Right lobe of liver (tissue), 6 donors: ENCODE measurements around the gene DPY19L3. TPM values are rescaled to one million over a fixed set of nuclear protein-coding genes. Genes with fewer than 3 reads are reported as not detected.
A peak's percentile ranks its signal among the peaks of the same experiment; 100 is the strongest.

Source experiments
- ATAC-seq, 4 donors: fragments of 200-7000 bp; cut with Tn5 transposase; one replicate each; pipeline ENCODE4 v1.9.1; 2020; ENCODE audit warnings: mild to moderate bottlenecking in 4 of 4, moderate library complexity in 4 of 4
- DNase-seq, 3 donors: peaks; one replicate each; pipeline ENCODE4 v3.0.0-alpha.2; 2020
- H3K27ac ChIP-seq, 3 donors: fragments of 200-600 bp; one replicate each; pipeline ENCODE4 v1.8.0; 2022
- H3K27me3 ChIP-seq, 2 donors: fragments of 200-600 bp; one replicate each; pipeline ENCODE4 v1.8.0; 2022
- H3K36me3 ChIP-seq, 4 donors: fragments of 200-600 bp; sonication (generic) in 1 of 4; one replicate each; pipeline versions ENCODE4 v1.5.1 to v1.8.0; 2017 to 2022; ENCODE audit warnings: control low read depth in 1 of 4
- H3K4me1 ChIP-seq, 4 donors: fragments of 200-600 bp; sonication (generic) in 1 of 4; one replicate each; pipeline versions ENCODE4 v1.5.1 to v1.8.0; 2017 to 2022; ENCODE audit warnings: control low read depth in 1 of 4
- H3K4me3 ChIP-seq, 3 donors: fragments of 200-600 bp; one replicate each; pipeline ENCODE4 v1.8.0; 2022
- H3K9me3 ChIP-seq, 4 donors: fragments of 200-600 bp; sonication (generic) in 1 of 4; one replicate each; pipeline versions ENCODE4 v1.5.1 to v1.8.0; 2017 to 2022; ENCODE audit warnings: control low read depth in 1 of 4
- CTCF ChIP-seq, 4 donors: fragments of 200-600 bp in 3 of 4; fragments of 450-650 bp in 1 of 4; IDR thresholded peaks; one replicate each; pipeline versions ENCODE4 v1.5.1 to v1.8.0; 2016 to 2022; ENCODE audit warnings: antibody characterized with exemption in 4 of 4, mild to moderate bottlenecking in 2 of 4
- POLR2A ChIP-seq: fragments of 450-650 bp; IDR thresholded peaks from one replicate; pipeline ENCODE4 v1.6.1; 2017; ENCODE audit warnings: antibody characterized with exemption, mild to moderate bottlenecking
- WGBS: methylation state at CpG from one replicate; pipeline ENCODE4 v1.1.6; 2018; ENCODE audit warnings: low coverage, low lambda C conversion rate; ENCODE audit not compliant: insufficient coverage; ENCODE audit errors: missing lambda C conversion rate; 5-methylcytosine and 5-hydroxymethylcytosine counted together
- intact Hi-C, 2 donors: fragments of 100-400 bp; cut with DNase I; formaldehyde crosslinking; loops; one replicate each; pipeline versions ENCODE4 v1.11.2 to v1.14.1; 2022
- total RNA-seq, 6 experiments: library from RNA; depleted of rRNA in 2 of 6; stranded (reverse); fragments of >200 nt in 2 of 6; fragmentation: NEBNext Ultra II Directional in 3 of 6; extraction: Animal tissue kit (Norgen Biotek cat#: 25700) in 3 of 6; gene quantifications; one replicate each; pipeline versions ENCODE4 v1.1.0 to v1.2.4, GENCODE V29; 2016 to 2023
- donor health status: DM: no; HTN: yes; CAD: no.
- donor health status: DM: no; HTN: no; CAD: no.
- donor health status: DM: no; HTN: no; CAD: no.
- donor health status: DM: no; HTN: yes; CAD: no.
- donor health status: DM: no; HTN: yes; CAD: no.

DPY19L3 gene
- total RNA-seq, 6 experiments from 2014 or later: 8.0 to 13.5 (median 12.4) TPM

GRCh38 chr19:32364040-32364439 lies 41.5 kb upstream of the DPY19L3 start:
- ATAC-seq (no peak), DNase-seq (no peak)
- Histone ChIP-seq H3K9me3 (no peaks in the 10 kb centered on the region), H3K4me1 (peaks cover 0 to 23% (median 9%) of the 10 kb centered on the region in 4 donors), H3K36me3 (peaks cover 0 to 14% (median 6%) of the 10 kb centered on the region in 4 donors), H3K27me3 (no peaks in the 10 kb centered on the region), H3K27ac (peak overlapping the region; percentile 26 to 81 (median 74)), H3K4me3 (no peak overlapping the region)
- intact Hi-C loops: no loop called here
- WGBS: 83% methylated on average over 1 of the region's 1 CpG
- TF ChIP-seq POLR2A (no peak), CTCF (IDR thresholded peaks at IDR 0.05) (no peak)

GRCh38 chr19:32367063-32367462 lies 38.5 kb upstream of the DPY19L3 start:
- H3K36me3 ChIP-seq: no peaks in the 10 kb centered on the region
- no peaks in the 10 kb centered on the region for H3K27me3 ChIP-seq
- no peaks in the 10 kb centered on the region for H3K9me3 ChIP-seq
- 85% methylated on average over 6 of the region's 6 CpGs for WGBS
- no peak for DNase-seq
- H3K4me1 ChIP-seq: peaks cover 0 to 26% (median 12%) of the 10 kb centered on the region in 4 donors
- no peak overlapping the region for H3K27ac ChIP-seq
- no peak overlapping the region for H3K4me3 ChIP-seq
- no peak for ATAC-seq
- intact Hi-C loops: no loop called here
- no peak for TF ChIP-seq POLR2A
- no peak for TF ChIP-seq CTCF (IDR thresholded peaks at IDR 0.05)

GRCh38 chr19:32367948-32368536 lies 37.5 kb upstream of the DPY19L3 start:
- intact Hi-C loops: no loop called here
- Histone ChIP-seq H3K9me3 (no peaks in the 10 kb centered on the region), H3K4me1 (peaks cover 0 to 20% (median 9%) of the 10 kb centered on the region in 4 donors), H3K4me3 (no peak overlapping the region), H3K36me3 (no peaks in the 10 kb centered on the region), H3K27ac (no peak overlapping the region), H3K27me3 (no peaks in the 10 kb centered on the region)
- WGBS: 100% methylated on average over 1 of the region's 3 CpGs
- TF ChIP-seq CTCF (IDR thresholded peaks at IDR 0.05) (no peak), POLR2A (no peak)
- no peak for DNase-seq
- ATAC-seq: no peak

GRCh38 chr19:32368787-32369186 lies 36.8 kb upstream of the DPY19L3 start:
- ATAC-seq (no peak), DNase-seq (no peak)
- H3K9me3 ChIP-seq: no peaks in the 10 kb centered on the region
- H3K27me3 ChIP-seq: no peaks in the 10 kb centered on the region
- H3K27ac ChIP-seq: no peak overlapping the region
- intact Hi-C loops: no loop called here
- 53% methylated on average over 2 of the region's 2 CpGs for WGBS
- H3K36me3 ChIP-seq: no peaks in the 10 kb centered on the region
- H3K4me1 ChIP-seq: peaks cover 0 to 22% (median 10%) of the 10 kb centered on the region in 4 donors
- H3K4me3 ChIP-seq: no peak overlapping the region
- TF ChIP-seq CTCF (IDR thresholded peaks at IDR 0.05): no peak
- no peak for TF ChIP-seq POLR2A
